SU-DHL-6 (cell line): ENCODE results near the gene ZNF626.
"Not testable (repeated sequence)": the region's sequence is repeated elsewhere in the genome, so short reads cannot be mapped to it uniquely, and the experiment has no call there.

ENCODE experiments used
- H2AFZ ChIP-seq: fragments of 200-600 bp; sonication (generic); 2 replicates; pipeline ENCODE4 v1.6.1; 2014; ENCODE audit warnings: low read depth, mild to moderate bottlenecking, moderate library complexity, mixed read lengths, antibody characterized with exemption, low read length; ENCODE audit not compliant: severe bottlenecking
- H3F3A ChIP-seq: fragments of 200-600 bp; shearing (Covaris generic); 2 replicates; pipeline ENCODE4 v1.6.0; 2016; ENCODE audit warnings: antibody characterized with exemption, mild to moderate bottlenecking; ENCODE audit not compliant: insufficient read depth
- H3K27ac ChIP-seq: fragments of 200-600 bp; sonication (generic); 2 replicates; pipeline ENCODE4 v1.5.1; 2016; ENCODE audit warnings: low read depth, mild to moderate bottlenecking, low read length, moderate library complexity, mixed read lengths
- H3K27me3 ChIP-seq: fragments of 200-600 bp; sonication (generic), shearing (Covaris generic); 2 replicates; pipeline ENCODE4 v1.6.0; 2014; ENCODE audit warnings: mild to moderate bottlenecking, low read length
- H3K36me3 ChIP-seq: fragments of 200-600 bp; sonication (generic); 2 replicates; pipeline ENCODE4 v1.6.1; 2014; ENCODE audit warnings: mild to moderate bottlenecking, low read length, mixed read lengths
- H3K4me2 ChIP-seq: fragments of 300-600, 200-600 bp; shearing (Covaris generic), sonication (generic); 2 replicates; pipeline ENCODE4 v1.6.0; 2014; ENCODE audit warnings: low read length, low read depth, mild to moderate bottlenecking; ENCODE audit not compliant: poor library complexity, severe bottlenecking
- H3K4me3 ChIP-seq: fragments of 200-600 bp; sonication (generic); 2 replicates; pipeline ENCODE4 v1.5.1; 2014; ENCODE audit warnings: antibody characterized with exemption, low read length, mild to moderate bottlenecking, mixed read lengths; ENCODE audit not compliant: insufficient read depth, poor library complexity, severe bottlenecking
- H3K79me2 ChIP-seq: fragments of 200-600 bp; sonication (generic); 2 replicates; pipeline ENCODE4 v1.6.1; 2014; ENCODE audit warnings: mild to moderate bottlenecking, low read length, moderate library complexity; ENCODE audit not compliant: insufficient read depth
- H3K9ac ChIP-seq: fragments of 200-600 bp; sonication (generic); 2 replicates; pipeline ENCODE4 v1.7.0; 2014; ENCODE audit warnings: mild to moderate bottlenecking, low read length
- H3K9me2 ChIP-seq: fragments of 200-600 bp; sonication (generic); replicated peaks from 2 replicates; pipeline ENCODE4 v1.6.1; 2014; ENCODE audit warnings: low read length; ENCODE audit not compliant: insufficient read depth
- H3K9me3 ChIP-seq: fragments of 200-600 bp; sonication (generic); 2 replicates; pipeline ENCODE4 v1.6.1; 2014; ENCODE audit warnings: low read length, mixed read lengths; ENCODE audit not compliant: insufficient read depth
- H4K20me1 ChIP-seq: fragments of 200-600 bp; sonication (generic); 2 replicates; pipeline ENCODE4 v1.6.1; 2014; ENCODE audit warnings: low read depth, mild to moderate bottlenecking, antibody characterized with exemption, low read length, moderate library complexity, mixed read lengths
- EZH2phosphoT487 ChIP-seq: fragments of 200-600 bp; sonication (generic), shearing (Covaris generic); conservative IDR thresholded peaks from 2 replicates; pipeline ENCODE4 v1.6.1; 2018; ENCODE audit warnings: mild to moderate bottlenecking, antibody characterized with exemption, low read length, moderate library complexity, mixed read lengths
- TF ChIP-seq, protein P1 (sequence below): fragments of 200-600 bp; sonication (generic); IDR thresholded peaks from one replicate; pipeline ENCODE4 v1.5.1; 2017; ENCODE audit warnings: antibody characterized with exemption, mild to moderate bottlenecking, low read length, moderate library complexity; ENCODE audit not compliant: insufficient read depth, poor library complexity, severe bottlenecking

The ZNF626 gene

GRCh38 chr19:20664901-20665781 is 3.8 kb upstream of the ZNF626 start:
- Histone ChIP-seq H3K36me3 (peaks cover 3% of the 10 kb centered on the region; the same call in 1 of the 2 replicates), H3K9me3 (no peaks in the 10 kb centered on the region), H3K79me2 (peaks cover 12% of the 10 kb centered on the region), H2AFZ (peak overlapping the region; percentile 13), H3K4me3 (no peak overlapping the region), H3K9me2 (no peaks in the 10 kb centered on the region), H3F3A (0 out of 2 replicates have a peak, but pooled peaks cover 3% of the 10 kb centered on the region), H3K9ac (no peak overlapping the region), H3K4me2 (no peak overlapping the region), H4K20me1 (no peaks in the 10 kb centered on the region), H3K27me3 (no peaks in the 10 kb centered on the region), H3K27ac (no peak overlapping the region)
- TF ChIP-seq, protein P1, sequence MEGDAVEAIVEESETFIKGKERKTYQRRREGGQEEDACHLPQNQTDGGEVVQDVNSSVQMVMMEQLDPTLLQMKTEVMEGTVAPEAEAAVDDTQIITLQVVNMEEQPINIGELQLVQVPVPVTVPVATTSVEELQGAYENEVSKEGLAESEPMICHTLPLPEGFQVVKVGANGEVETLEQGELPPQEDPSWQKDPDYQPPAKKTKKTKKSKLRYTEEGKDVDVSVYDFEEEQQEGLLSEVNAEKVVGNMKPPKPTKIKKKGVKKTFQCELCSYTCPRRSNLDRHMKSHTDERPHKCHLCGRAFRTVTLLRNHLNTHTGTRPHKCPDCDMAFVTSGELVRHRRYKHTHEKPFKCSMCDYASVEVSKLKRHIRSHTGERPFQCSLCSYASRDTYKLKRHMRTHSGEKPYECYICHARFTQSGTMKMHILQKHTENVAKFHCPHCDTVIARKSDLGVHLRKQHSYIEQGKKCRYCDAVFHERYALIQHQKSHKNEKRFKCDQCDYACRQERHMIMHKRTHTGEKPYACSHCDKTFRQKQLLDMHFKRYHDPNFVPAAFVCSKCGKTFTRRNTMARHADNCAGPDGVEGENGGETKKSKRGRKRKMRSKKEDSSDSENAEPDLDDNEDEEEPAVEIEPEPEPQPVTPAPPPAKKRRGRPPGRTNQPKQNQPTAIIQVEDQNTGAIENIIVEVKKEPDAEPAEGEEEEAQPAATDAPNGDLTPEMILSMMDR: no peak
- TF ChIP-seq EZH2phosphoT487: no peak

- Histone ChIP-seq H3K4me2 (peak overlapping the region; percentile 3), H2AFZ (peak overlapping the region; percentile 57)
- H3K9ac ChIP-seq: not testable (repeated sequence)
Observed at GRCh38 chr19:20664475-20664874, 3.1 kb upstream of the ZNF626 start.

GRCh38 chr19:20662421-20663105 is 1.2 kb upstream of the ZNF626 start:
- Histone ChIP-seq H3K9me2 (no peaks in the 10 kb centered on the region), H3K79me2 (peaks cover 38% of the 10 kb centered on the region), H3K36me3 (peaks cover 21% of the 10 kb centered on the region), H3K4me3 (no peak overlapping the region), H3F3A (0 out of 2 replicates have a peak, but pooled peaks cover 3% of the 10 kb centered on the region), H3K9ac (no peak overlapping the region), H3K27ac (no peak overlapping the region), H4K20me1 (no peaks in the 10 kb centered on the region), H3K9me3 (no peaks in the 10 kb centered on the region), H3K27me3 (no peaks in the 10 kb centered on the region), H2AFZ (peak overlapping the region; percentile 60), H3K4me2 (no peak overlapping the region)
- TF ChIP-seq, protein P1: no peak
- TF ChIP-seq EZH2phosphoT487: no peak

More at GRCh38 chr19:20664475-20664874, 3.1 kb upstream of the ZNF626 start:
- not testable (repeated sequence) for H3K36me3 ChIP-seq, H3K9me2 ChIP-seq, H4K20me1 ChIP-seq, H3K27me3 ChIP-seq, H3K27ac ChIP-seq, H3K4me3 ChIP-seq, H3F3A ChIP-seq, H3K9me3 ChIP-seq
- peaks cover 19% of the 10 kb centered on the region for H3K79me2 ChIP-seq
